Right atrium auricular region (tissue), 2 donors: ENCODE results near the gene TIMM10B. TPM values are rescaled to one million over a fixed set of nuclear protein-coding genes. Genes with fewer than 3 reads are reported as not detected.

ENCODE experiments used
- DNase-seq: peaks from one replicate; pipeline ENCODE4 v3.0.0-alpha.2; 2019; ENCODE audit warnings: low spot score
- H3K27ac ChIP-seq, 2 donors: fragments of 200-600 bp; sonication (generic); 1 replicate in 1 of 2; 2 replicates in 1 of 2; pipeline ENCODE4 v1.5.1; 2016 to 2019
- H3K27me3 ChIP-seq, 2 donors: fragments of 200-600 bp; sonication (generic); one replicate each; pipeline versions ENCODE4 v1.5.1 to v1.6.0; 2017 to 2019
- H3K36me3 ChIP-seq: fragments of 200-600 bp; sonication (generic); one replicate; pipeline ENCODE4 v1.5.1; 2016
- H3K4me1 ChIP-seq, 2 donors: fragments of 200-600 bp; sonication (generic); one replicate each; pipeline versions ENCODE4 v1.5.1 to v1.6.0; 2017 to 2019
- H3K4me3 ChIP-seq, 2 donors: fragments of 200-600 bp; sonication (generic); 1 replicate in 1 of 2; 2 replicates in 1 of 2; pipeline ENCODE4 v1.5.1; 2017 to 2019; ENCODE audit warnings: mild to moderate bottlenecking in 1 of 2, moderate library complexity in 1 of 2
- H3K9me3 ChIP-seq, 2 donors: fragments of 200-600 bp; sonication (generic); one replicate each; pipeline ENCODE4 v1.5.1; 2019
- total RNA-seq, 2 donors: library from RNA; depleted of rRNA; stranded (reverse); fragments of >200 nt; gene quantifications; one replicate each; pipeline ENCODE4 v1.1.0, GENCODE V29; 2016
- TF ChIP-seq, protein P1 (sequence below), 2 donors: fragments of 200-600 bp; sonication (generic); IDR thresholded peaks; one replicate each; pipeline ENCODE4 v1.5.1; 2019; ENCODE audit warnings: antibody characterized with exemption in 2 of 2

The TIMM10B gene
- total RNA-seq, 2 donors from 2014 or later, result 19.8 to 22.6 TPM

DNA sequence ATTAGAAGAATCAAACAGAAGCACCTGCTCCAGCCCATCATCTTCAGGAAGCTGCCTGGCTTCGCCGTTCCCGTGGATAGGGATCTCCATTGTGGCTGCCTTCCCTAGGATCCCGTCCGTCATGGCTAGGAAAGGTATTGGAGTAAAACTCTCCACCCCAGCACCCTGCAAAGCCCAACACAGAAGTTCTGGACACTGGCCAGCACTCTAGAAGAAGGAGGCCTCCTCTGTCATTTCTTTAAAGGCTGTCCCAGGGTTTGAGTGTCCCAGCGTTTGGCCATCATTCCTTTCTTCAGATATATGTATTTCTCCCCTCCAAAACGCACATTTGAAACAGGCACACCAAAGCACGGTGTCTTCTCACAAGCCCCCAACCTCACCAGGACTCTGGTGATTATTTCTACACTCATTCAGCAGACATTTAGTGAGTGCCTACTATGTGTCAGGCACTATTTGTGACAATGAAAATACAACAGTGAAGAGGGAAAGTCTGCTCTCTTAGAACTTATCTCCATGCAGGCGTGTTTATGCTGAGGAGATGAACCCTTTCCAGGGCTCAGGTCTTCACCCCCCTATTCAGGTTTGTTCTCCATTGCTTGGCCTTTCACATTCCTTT is 894 bp upstream of the TIMM10B start:
- Histone ChIP-seq H3K9me3 (no peaks in the 10 kb centered on the region), H3K27ac (peak overlapping the region; percentile 90 to 94), H3K27me3 (no peaks in the 10 kb centered on the region), H3K4me1 (peaks cover 0 to 31% of the 10 kb centered on the region in 2 donors), H3K4me3 (peak overlapping the region; percentile 65 to 70), H3K36me3 (peaks cover 41% of the 10 kb centered on the region)
- DNase-seq, result no peak
- TF ChIP-seq, protein P1, sequence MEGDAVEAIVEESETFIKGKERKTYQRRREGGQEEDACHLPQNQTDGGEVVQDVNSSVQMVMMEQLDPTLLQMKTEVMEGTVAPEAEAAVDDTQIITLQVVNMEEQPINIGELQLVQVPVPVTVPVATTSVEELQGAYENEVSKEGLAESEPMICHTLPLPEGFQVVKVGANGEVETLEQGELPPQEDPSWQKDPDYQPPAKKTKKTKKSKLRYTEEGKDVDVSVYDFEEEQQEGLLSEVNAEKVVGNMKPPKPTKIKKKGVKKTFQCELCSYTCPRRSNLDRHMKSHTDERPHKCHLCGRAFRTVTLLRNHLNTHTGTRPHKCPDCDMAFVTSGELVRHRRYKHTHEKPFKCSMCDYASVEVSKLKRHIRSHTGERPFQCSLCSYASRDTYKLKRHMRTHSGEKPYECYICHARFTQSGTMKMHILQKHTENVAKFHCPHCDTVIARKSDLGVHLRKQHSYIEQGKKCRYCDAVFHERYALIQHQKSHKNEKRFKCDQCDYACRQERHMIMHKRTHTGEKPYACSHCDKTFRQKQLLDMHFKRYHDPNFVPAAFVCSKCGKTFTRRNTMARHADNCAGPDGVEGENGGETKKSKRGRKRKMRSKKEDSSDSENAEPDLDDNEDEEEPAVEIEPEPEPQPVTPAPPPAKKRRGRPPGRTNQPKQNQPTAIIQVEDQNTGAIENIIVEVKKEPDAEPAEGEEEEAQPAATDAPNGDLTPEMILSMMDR (IDR thresholded peaks at IDR 0.05), result no peak

DNA sequence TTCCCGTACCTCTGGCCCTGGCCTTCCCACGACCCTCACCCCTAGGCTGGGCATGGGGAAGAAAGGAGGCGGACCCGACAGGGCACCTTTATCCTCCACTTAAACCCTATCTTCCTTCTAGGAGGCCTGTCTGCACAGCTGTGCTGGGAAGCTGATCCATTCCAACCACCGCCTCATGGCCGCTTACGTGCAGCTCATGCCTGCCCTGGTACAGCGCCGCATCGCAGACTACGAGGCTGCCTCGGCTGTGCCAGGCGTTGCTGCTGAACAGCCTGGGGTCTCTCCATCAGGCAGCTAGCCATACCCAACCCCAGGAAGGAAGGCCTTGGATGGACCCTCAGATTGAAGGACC is 599 bp downstream of the TIMM10B start:
- H3K27me3 ChIP-seq, result no peaks in the 10 kb centered on the region
- peaks cover 0 to 31% of the 10 kb centered on the region in 2 donors for H3K4me1 ChIP-seq
- peak overlapping the region; percentile 90 to 94 for H3K27ac ChIP-seq
- DNase-seq, result no peak
- H3K36me3 ChIP-seq, result peaks cover 48% of the 10 kb centered on the region
- TF ChIP-seq, protein P1 (IDR thresholded peaks at IDR 0.05), result no peak
- H3K9me3 ChIP-seq, result no peaks in the 10 kb centered on the region
- peak overlapping the region; percentile 65 to 70 for H3K4me3 ChIP-seq

DNA sequence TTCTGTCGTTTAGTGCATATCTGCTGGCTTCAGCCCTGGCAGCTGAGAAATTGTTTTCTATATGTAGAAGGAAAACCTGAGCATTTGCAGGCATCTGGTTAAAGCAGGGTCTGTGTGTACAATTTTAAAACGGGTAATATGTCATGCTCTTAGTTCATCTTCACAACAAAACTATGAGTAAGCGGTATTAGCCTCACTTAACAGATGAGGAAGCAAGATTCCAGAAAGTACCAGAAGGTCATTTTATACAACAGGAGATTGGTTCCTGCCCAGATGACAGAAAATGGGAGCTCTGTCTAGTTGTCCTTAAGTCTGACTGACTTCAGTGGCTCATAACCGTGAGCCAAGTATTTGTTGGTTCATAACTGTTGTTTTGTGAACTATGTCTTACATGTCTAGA is 1.1 kb downstream of the TIMM10B start:
- no peak for DNase-seq
- H3K27me3 ChIP-seq, result no peaks in the 10 kb centered on the region
- peaks cover 0 to 31% of the 10 kb centered on the region in 2 donors for H3K4me1 ChIP-seq
- peak overlapping the region; percentile 65 to 70 for H3K4me3 ChIP-seq
- H3K27ac ChIP-seq, result peak overlapping the region; percentile 90 to 94
- peaks cover 48% of the 10 kb centered on the region for H3K36me3 ChIP-seq
- TF ChIP-seq, protein P1 (IDR thresholded peaks at IDR 0.05), result no peak
- H3K9me3 ChIP-seq, result no peaks in the 10 kb centered on the region

DNA sequence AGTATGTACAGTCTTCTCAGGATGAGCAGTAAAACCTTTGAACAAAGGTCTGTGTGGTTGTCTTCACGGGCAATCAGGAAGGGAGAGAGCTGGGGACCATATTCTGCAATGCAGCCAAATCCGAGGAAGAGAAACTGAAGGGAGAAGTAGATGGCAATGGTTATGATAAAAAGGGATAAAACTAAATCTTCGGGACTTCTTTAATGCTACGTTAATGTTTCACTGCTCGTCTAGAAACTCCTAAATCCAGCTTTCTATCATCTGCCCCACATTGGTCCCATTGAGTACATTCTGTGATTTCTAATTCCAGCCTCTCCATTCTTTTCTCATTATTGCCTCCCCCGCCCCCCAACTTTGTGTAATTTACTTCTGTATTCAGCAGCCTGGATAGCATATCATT is 1.7 kb downstream of the TIMM10B start:
- TF ChIP-seq, protein P1 (IDR thresholded peaks at IDR 0.05), result no peak
- no peak for DNase-seq
- H3K27me3 ChIP-seq, result no peaks in the 10 kb centered on the region
- H3K4me3 ChIP-seq, result no peak overlapping the region
- no peak overlapping the region for H3K27ac ChIP-seq
- H3K36me3 ChIP-seq, result peaks cover 50% of the 10 kb centered on the region
- H3K9me3 ChIP-seq, result no peaks in the 10 kb centered on the region
- peaks cover 0 to 31% of the 10 kb centered on the region in 2 donors for H3K4me1 ChIP-seq

DNA sequence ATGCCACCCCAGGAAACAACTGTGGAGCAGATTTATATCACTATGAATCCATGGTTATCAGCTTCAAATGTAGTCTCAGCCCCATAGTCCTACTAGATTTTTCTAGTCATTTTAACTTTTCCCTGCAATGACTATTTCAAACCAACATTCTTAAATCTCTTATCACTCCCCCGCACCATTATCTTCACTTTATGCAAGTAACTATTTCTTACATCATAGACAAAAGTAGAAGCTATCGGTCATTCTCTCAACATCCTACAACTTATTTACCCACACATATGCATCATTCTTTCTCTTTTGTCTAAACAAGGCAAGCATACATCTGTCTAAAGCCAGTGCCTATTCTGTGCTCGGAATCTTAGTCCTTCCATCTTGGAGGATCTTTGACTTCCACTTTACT is 4.4 kb downstream of the TIMM10B start:
- Histone ChIP-seq H3K27me3 (no peaks in the 10 kb centered on the region), H3K4me1 (peaks cover 0 to 18% of the 10 kb centered on the region in 2 donors), H3K36me3 (peaks cover 40% of the 10 kb centered on the region), H3K4me3 (no peak overlapping the region), H3K9me3 (no peaks in the 10 kb centered on the region), H3K27ac (no peak overlapping the region)
- TF ChIP-seq, protein P1 (IDR thresholded peaks at IDR 0.05), result no peak
- no peak for DNase-seq

DNA sequence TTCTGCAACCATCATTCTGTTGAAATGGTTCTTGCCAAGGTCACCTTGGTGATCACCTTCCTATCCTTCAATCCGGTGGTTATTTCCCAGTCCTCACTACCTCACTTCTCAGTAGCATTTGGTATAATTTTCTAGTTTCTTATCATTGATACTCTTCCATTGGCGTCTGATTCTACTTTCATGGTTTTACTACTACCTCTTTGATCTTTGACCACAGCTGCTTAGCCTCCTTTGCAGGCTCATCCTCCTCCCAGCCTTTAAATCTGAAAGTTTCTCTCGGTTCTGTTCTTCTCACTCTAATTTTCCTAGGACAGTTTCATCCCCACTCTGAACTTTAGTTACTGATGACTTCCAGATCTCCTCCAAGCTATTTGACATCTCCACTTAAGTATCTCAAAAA is 5.0 kb downstream of the TIMM10B start:
- H3K27me3 ChIP-seq, result no peaks in the 10 kb centered on the region
- no peaks in the 10 kb centered on the region for H3K9me3 ChIP-seq
- H3K27ac ChIP-seq, result peak overlapping the region in 1 of 2 donors; percentile 7
- TF ChIP-seq, protein P1 (IDR thresholded peaks at IDR 0.05), result no peak
- no peak overlapping the region for H3K4me3 ChIP-seq
- peaks cover 0 to 15% of the 10 kb centered on the region in 2 donors for H3K4me1 ChIP-seq
- DNase-seq, result no peak
- H3K36me3 ChIP-seq, result peaks cover 40% of the 10 kb centered on the region
